Metanephros (tissue), 2 donors: Measurements from ENCODE around the gene PANK1. TPM values are rescaled to one million over a fixed set of nuclear protein-coding genes. Genes with fewer than 3 reads are reported as not detected.

Experiments used
- small RNA-seq: library from RNA; depleted of rRNA; stranded (forward); fragments of <200 nt; gene quantifications from one replicate; pipeline ENCODE3, GENCODE V24; 2014; ENCODE audit warnings: low replicate concordance
- total RNA-seq: library from RNA; depleted of rRNA; stranded (reverse); fragments of >200 nt; gene quantifications from one replicate; pipeline ENCODE4 v1.2.3, GENCODE V29; 2014

PANK1 gene
- 44.7 TPM for total RNA-seq

DNA sequence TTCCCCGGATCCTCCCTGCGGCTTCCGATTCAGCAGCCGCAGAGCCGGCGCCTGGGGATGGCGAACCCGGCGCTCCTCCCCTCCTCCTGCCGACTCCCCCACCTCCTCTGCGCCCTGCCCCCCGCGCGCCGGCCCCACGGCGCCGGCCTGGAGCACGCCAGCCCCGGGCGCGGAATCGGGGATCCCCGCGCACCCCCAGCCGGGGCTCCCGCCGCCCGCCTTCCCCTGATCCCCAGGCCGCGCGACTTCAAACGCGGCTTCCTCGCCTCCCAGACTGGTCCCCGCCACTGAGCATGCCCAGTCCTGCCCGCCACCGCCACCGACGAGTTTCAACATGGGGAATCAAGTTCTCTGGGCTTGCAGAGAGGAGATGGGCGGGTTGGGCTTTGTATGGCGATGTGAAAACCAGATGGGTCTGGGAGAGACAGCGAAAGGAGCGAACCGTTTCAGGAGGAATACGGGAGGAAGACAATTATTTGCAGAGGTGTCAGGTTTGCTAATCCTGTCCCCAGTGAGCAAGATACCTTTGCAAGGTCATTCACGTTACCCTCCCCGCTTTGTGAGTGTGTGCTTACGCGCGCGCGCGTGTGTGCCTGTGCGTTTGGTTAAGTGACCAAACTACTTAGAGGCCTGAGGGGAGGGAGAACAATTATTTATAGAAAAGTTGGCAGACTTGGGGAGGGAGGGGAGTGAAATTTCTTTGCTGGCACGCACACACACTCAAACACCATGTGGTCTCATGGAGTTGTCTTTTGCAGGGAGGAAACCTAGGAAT lies at the start of gene PANK1:
PANK1 (minus strand) TSS at position 276 of the 775 bp plus-strand sequence. CDS start 351 bp downstream, outside the sequence.

GRCh38 chr10:89535171-89536012 lies 109.7 kb downstream of the PANK1 start, which contains the start of gene SLC16A12:
SLC16A12 (minus strand) TSS chr10:89535594; CDS start chr10:89462578, 73,016 bp downstream.

Small RNAs within 50 kb of the gene (small RNA-seq; reads per million reads assigned to genes)
- 97.4 reads per million, percentile 98 among the genes with 10 or more reads in this experiment for gene MIR107

Other genes with a start within 250 kb of the PANK1 start
- 15.6 TPM for gene IFIT5, start 230.7 kb downstream of the PANK1 start, total RNA-seq
- gene SLC16A12, start 109.6 kb downstream of the PANK1 start, total RNA-seq: 22.7 TPM
- gene KIF20B, start 56.3 kb upstream of the PANK1 start, total RNA-seq: 6.7 TPM